ENCODE data around the gene FHIT.
A peak's percentile ranks its signal among the peaks of the same experiment; 100 is the strongest.

The FHIT gene

DNA sequence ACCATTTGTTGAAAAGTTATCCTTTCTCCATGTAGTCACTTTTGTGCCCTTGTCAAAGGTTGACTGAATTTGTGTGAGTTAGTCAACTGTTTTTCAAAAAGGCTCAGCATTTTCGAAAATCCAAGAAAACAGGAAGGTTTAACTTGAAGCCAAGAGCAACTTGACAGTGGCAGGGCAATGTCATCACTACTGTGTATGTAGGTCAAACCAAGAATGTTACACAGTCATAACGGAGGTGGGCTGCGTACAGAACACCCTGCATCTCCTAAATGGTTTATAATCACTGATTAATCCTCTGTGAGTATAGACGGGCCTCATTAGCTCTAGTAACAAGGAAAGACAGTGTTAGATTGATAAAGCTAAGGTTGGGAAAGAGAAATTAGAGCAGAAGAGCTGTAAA is 1064.9 kb downstream of the FHIT start:
- Histone ChIP-seq H3K27ac (ENCODE audit: low read length) (no peak overlapping the region), H3K9ac (ENCODE audit: low read length) (no peak overlapping the region), H2AFZ (ENCODE audit: low read depth, low read length) (no peak overlapping the region), H3K79me2 (ENCODE audit: low read length) (no peaks in the 10 kb centered on the region), H3K4me3 (ENCODE audit: low read length) (no peak overlapping the region), H3K4me2 (ENCODE audit: low read length) (no peak overlapping the region), H3K27me3 (ENCODE audit: low read depth, low read length) (peaks cover 15% of the 10 kb centered on the region), H3K36me3 (replicated peaks; ENCODE audit: low read depth, low read length) (no peaks in the 10 kb centered on the region), H4K20me1 (ENCODE audit: insufficient read depth, low read length) (no peaks in the 10 kb centered on the region), H3K9me3 (ENCODE audit: insufficient read depth, low read length) (no peaks in the 10 kb centered on the region), H3K4me1 (ENCODE audit: low read length) (no peaks in the 10 kb centered on the region)
- TF ChIP-seq, protein P1, sequence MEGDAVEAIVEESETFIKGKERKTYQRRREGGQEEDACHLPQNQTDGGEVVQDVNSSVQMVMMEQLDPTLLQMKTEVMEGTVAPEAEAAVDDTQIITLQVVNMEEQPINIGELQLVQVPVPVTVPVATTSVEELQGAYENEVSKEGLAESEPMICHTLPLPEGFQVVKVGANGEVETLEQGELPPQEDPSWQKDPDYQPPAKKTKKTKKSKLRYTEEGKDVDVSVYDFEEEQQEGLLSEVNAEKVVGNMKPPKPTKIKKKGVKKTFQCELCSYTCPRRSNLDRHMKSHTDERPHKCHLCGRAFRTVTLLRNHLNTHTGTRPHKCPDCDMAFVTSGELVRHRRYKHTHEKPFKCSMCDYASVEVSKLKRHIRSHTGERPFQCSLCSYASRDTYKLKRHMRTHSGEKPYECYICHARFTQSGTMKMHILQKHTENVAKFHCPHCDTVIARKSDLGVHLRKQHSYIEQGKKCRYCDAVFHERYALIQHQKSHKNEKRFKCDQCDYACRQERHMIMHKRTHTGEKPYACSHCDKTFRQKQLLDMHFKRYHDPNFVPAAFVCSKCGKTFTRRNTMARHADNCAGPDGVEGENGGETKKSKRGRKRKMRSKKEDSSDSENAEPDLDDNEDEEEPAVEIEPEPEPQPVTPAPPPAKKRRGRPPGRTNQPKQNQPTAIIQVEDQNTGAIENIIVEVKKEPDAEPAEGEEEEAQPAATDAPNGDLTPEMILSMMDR (IDR thresholded peaks at IDR 0.05; ENCODE audit: low read depth, low read length): no peak
- TF ChIP-seq EZH2phosphoT487 (IDR thresholded peaks at IDR 0.05; ENCODE audit: low read depth): no peak

DNA sequence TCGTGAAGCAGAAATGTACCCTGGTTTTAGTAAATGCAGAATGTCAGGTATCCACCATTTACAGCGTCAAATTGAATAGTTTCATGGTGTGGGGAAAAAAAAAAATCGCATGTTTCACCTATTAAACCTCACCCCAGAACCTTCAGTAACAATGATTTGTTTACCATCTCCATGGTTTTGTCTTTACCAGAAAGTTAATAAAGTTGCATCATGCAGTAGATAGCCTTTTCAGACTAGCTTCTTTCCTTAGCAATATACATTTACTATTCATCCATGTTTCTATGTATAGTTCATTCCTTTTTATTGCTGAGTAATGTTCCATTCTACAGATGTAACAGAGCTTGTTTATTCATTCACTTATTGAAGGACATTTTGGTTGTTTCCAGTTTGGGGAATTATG is 1066.1 kb downstream of the FHIT start:
- Histone ChIP-seq H3K4me2 (ENCODE audit: low read length) (no peak overlapping the region), H3K9ac (ENCODE audit: low read length) (no peak overlapping the region), H3K27ac (ENCODE audit: low read length) (no peak overlapping the region), H3K36me3 (replicated peaks; ENCODE audit: low read depth, low read length) (no peaks in the 10 kb centered on the region), H2AFZ (ENCODE audit: low read depth, low read length) (no peak overlapping the region), H3K4me1 (ENCODE audit: low read length) (no peaks in the 10 kb centered on the region), H3K4me3 (ENCODE audit: low read length) (no peak overlapping the region), H4K20me1 (ENCODE audit: insufficient read depth, low read length) (no peaks in the 10 kb centered on the region), H3K27me3 (ENCODE audit: low read depth, low read length) (peaks cover 15% of the 10 kb centered on the region), H3K79me2 (ENCODE audit: low read length) (no peaks in the 10 kb centered on the region), H3K9me3 (ENCODE audit: insufficient read depth, low read length) (no peaks in the 10 kb centered on the region)
- TF ChIP-seq, protein P1 (IDR thresholded peaks at IDR 0.05; ENCODE audit: low read depth, low read length): no peak

DNA sequence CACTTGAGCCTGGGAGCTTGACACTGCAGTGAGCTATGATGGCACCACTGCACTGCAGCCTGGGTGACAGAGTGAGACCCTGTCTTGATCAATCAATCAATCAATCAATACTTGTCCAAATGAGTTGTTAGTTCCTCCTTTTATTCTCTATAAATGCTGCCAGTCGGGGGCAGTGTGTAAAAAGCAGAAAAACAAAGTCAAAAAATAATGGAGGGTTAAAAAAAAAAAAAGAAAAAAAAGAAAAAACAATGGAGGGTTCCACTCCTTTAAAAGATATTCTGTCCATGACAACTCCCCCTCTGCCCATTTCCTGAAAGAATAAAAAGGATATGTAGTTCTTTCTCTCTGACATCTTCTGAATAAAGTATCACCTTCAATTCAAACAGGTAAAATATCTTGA is 1068.6 kb downstream of the FHIT start:
- H4K20me1 ChIP-seq (ENCODE audit: insufficient read depth, low read length): no peaks in the 10 kb centered on the region
- TF ChIP-seq, protein P1 (IDR thresholded peaks at IDR 0.05; ENCODE audit: low read depth, low read length): peak; percentile 38
- no peak for TF ChIP-seq EZH2phosphoT487 (IDR thresholded peaks at IDR 0.05; ENCODE audit: low read depth)
- H3K27ac ChIP-seq (ENCODE audit: low read length): no peak overlapping the region
- H3K36me3 ChIP-seq (replicated peaks; ENCODE audit: low read depth, low read length): no peaks in the 10 kb centered on the region
- H3K9ac ChIP-seq (ENCODE audit: low read length): no peak overlapping the region
- H3K79me2 ChIP-seq (ENCODE audit: low read length): no peaks in the 10 kb centered on the region
- H2AFZ ChIP-seq (ENCODE audit: low read depth, low read length): no peak overlapping the region
- no peaks in the 10 kb centered on the region for H3K27me3 ChIP-seq (ENCODE audit: low read depth, low read length)
- no peaks in the 10 kb centered on the region for H3K9me3 ChIP-seq (ENCODE audit: insufficient read depth, low read length)
- H3K4me1 ChIP-seq (ENCODE audit: low read length): no peaks in the 10 kb centered on the region
- H3K4me3 ChIP-seq (ENCODE audit: low read length): no peak overlapping the region
- H3K4me2 ChIP-seq (ENCODE audit: low read length): no peak overlapping the region

DNA sequence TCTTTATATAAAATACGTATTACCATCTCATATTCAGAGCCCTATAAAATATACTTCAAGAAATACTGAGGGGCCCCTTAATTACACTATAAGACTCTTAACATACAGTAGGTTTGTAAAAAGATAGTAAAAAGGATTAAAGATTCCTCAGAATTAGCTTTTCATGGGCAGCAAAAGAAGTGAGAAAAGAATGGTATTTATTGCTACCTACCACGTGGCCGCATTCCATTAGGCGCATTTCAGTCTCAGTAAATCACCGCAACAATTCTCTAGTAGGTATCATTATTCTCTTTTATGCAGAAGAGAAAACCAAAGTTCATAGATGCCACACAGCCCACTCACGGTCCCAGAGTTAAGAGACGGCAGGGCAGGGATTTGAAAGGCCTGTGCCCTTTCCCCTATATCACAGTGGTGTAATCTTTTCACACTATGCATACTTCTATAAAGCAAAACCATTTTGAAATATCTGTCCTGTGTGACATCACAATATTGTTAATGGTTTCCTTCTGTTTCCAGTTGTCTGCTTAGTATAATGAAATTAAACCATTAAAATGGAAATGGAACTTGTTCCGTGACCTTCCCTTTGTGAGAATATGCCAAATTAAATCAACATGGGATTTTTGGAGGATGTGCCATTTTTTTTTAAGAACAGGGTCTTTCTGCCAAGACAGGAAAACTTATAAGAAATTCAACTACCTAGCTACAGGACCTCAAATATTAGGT is 1072.2 kb downstream of the FHIT start:
- no peaks in the 10 kb centered on the region for H3K79me2 ChIP-seq (ENCODE audit: low read length)
- H3K4me3 ChIP-seq (ENCODE audit: low read length): no peak overlapping the region
- H3K27me3 ChIP-seq (ENCODE audit: low read depth, low read length): no peaks in the 10 kb centered on the region
- no peak overlapping the region for H3K9ac ChIP-seq (ENCODE audit: low read length)
- H3K4me1 ChIP-seq (ENCODE audit: low read length): no peaks in the 10 kb centered on the region
- no peaks in the 10 kb centered on the region for H4K20me1 ChIP-seq (ENCODE audit: insufficient read depth, low read length)
- no peak overlapping the region for H3K4me2 ChIP-seq (ENCODE audit: low read length)
- H2AFZ ChIP-seq (ENCODE audit: low read depth, low read length): no peak overlapping the region
- no peaks in the 10 kb centered on the region for H3K9me3 ChIP-seq (ENCODE audit: insufficient read depth, low read length)
- H3K36me3 ChIP-seq (replicated peaks; ENCODE audit: low read depth, low read length): no peaks in the 10 kb centered on the region
- H3K27ac ChIP-seq (ENCODE audit: low read length): no peak overlapping the region
- TF ChIP-seq, protein P1 (IDR thresholded peaks at IDR 0.05; ENCODE audit: low read depth, low read length): no peak
- TF ChIP-seq EZH2phosphoT487 (IDR thresholded peaks at IDR 0.05; ENCODE audit: low read depth): no peak
